ENCODE data around the gene TNK2.

The TNK2 gene

GRCh38 chr3:195899701-195900435, 8.5 kb downstream of the TNK2 start:
- DNase-seq (ENCODE audit: low read depth in 3 of 3) = no peak

DNA sequence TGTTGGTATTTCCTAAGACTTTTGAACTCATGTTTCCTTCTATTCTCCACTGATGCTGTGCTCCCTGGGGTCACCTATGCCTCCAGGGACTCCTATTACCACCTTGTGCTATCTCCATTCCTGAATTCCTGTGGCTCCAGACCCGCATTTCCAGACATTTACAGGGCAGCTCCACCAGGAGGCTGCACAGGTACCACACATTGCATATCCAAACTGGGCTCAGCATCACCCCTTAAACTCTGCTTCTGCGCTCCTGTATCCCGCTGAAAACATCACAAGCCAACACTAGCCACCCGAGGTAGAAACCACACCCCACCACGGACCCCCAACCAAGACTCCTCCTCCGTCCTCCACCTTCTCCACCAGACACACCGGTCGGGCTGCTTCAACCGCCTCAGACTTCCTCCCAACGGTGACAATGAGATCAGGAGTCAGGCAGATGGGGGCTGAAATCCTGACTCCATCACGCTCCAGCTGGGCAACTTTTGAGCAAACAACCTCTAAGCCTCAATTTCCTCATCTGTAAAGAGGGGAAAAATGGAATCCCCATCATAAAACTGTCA, 10.4 kb downstream of the TNK2 start:
- DNase-seq (ENCODE audit: low read depth in 3 of 3) = no peak

DNA sequence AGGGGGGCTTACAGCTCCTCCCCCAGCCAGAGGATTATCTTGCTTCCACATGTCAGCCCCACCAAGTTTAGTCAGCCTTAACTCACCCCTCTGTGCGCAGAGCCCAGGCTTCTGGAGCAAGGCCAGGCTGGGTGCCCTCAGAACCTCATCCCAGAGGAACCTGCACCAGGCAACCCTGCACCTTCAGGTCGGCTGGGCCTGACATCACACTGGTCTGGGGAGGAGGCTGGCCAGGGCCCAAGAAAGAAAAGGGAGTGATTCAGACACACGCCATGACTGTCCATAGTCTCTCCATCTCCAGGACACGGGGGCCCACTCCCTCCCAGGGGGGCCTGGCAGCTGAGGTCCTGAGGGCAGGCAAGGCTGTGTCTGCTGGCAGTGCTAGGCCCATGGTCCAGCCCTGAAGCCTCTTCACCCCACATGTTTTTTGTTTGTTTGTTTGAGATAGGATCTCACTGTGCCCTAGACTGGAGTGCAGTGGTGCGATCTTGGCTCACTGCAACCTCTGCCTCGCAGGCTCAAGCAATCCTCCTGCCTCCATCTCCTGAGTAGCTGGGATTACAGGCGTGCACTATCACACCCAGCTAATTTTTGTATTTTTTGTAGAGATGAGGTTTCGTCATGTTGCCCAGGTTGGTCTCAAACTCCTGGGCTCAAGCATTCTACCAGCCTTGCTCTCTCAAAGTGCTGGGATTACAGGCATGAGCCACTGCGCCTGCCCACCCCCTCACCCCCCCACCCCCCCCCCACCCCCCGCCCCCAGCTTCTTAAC, 11.1 kb downstream of the TNK2 start:
- no peak for DNase-seq (ENCODE audit: low read depth in 3 of 3)

GRCh38 chr3:195896361-195897080, 11.8 kb downstream of the TNK2 start:
- no peak for DNase-seq (ENCODE audit: low read depth in 3 of 3)

DNA sequence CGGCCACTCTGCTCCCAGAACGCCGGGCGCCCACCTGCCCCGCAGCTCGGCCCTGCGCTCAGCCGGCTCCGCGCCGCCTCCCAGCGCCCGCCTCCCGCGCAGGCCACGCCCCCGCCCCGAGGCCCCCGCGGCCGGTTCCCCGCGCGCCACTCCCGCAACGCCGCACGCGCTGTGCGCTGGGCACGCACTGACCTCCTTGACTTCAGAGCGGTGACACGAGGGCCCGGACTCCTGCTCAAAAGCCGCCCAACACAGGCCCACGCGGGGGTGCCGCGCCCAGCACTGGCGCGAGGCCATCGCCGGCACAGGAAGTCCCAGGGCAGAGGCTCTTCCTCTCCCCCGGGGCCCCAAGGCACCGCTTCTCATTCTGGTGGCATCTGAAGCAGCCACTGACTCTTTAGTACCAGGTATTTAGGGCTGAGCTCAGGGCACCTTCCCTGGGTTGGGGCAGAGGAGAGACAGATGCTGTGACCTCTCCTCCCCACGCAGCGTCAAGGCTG, 12.4 kb downstream of the TNK2 start:
- DNase-seq (ENCODE audit: low read depth in 3 of 3) = peak in 2 of 3 experiments; percentile 35 to 63

DNA sequence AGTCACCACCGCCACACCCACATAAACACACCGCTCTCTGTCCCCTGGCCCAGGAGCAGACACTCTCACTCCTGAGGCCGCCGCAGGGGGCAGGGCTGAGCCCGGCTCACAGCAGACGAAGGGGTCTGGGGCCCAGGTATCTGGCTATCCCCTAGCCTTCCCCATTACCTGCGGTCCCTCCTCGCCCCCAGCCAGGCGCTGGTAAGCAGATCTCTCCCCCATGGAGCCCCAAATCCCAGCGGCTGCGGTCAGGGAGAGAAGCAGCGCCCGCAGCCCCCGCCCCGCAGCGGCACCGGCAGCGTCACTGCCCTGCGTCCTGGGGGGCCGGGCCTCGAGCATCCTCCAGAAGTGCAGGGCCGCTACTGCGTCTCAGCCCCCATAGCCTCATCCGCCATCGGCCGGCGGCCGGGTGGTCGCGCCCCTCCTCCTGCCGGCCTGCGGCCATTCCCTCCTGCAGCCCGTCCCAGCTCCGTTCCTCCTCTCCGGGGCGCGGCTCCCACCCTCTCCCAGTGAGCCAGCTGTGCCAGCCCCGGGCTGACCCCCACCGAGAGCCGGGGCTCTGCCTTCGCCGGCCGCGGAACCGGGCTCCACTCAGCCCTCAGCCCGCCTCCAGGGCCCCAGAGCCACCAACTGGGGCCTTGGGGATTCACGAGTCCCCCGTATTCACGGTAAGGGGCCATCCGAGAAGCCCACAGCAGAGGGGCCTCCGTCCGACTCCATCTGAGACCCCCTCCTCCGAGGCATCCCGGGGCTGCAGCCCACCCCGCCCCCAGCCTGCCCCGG, 13.1 kb downstream of the TNK2 start:
- peak in 2 of 3 experiments; percentile 33 to 55 for DNase-seq (ENCODE audit: low read depth in 3 of 3)

- DNase-seq (ENCODE audit: low read depth in 3 of 3) = no peak
Measured at GRCh38 chr3:195893916-195894465, 14.4 kb downstream of the TNK2 start.

DNA sequence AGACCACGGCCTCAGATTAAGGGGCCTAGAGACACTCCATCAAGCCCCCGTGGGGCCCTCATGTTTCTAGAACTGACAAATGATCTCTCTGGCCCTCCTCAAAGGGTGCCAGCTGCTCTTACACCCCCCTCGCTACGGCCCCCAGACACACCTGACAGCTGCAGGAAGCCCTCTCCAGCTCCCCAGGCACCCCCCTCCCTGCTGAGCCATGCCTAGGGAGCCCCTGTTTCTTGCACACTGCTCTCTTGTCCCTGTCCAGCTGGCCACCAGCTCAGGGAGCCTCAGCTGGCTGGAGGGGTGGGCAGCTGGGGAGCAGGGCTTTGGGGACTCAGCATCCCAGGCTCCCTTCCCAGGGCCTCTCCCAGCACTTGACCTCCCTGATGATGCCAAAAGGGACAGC, 14.8 kb downstream of the TNK2 start:
- no peak for DNase-seq (ENCODE audit: low read depth in 3 of 3)

DNA sequence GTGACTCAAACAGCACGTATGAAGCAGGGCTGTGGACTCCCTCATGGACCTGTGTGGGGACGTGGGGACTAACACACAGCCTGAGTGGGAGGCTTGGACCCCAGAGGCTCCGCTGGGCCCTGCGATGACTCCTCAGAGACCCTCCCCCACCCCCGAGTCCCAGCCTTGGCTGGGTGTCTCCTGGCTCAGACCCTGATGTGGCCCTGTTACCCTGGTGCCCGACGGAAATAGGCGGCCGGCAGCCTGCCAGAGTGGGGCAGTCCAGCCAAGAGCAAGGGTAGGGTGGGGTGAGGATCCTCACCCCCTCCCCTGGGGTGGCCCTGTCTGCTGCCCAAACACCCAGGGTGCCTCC, 15.3 kb downstream of the TNK2 start:
- no peak for DNase-seq (ENCODE audit: low read depth in 3 of 3)

DNA sequence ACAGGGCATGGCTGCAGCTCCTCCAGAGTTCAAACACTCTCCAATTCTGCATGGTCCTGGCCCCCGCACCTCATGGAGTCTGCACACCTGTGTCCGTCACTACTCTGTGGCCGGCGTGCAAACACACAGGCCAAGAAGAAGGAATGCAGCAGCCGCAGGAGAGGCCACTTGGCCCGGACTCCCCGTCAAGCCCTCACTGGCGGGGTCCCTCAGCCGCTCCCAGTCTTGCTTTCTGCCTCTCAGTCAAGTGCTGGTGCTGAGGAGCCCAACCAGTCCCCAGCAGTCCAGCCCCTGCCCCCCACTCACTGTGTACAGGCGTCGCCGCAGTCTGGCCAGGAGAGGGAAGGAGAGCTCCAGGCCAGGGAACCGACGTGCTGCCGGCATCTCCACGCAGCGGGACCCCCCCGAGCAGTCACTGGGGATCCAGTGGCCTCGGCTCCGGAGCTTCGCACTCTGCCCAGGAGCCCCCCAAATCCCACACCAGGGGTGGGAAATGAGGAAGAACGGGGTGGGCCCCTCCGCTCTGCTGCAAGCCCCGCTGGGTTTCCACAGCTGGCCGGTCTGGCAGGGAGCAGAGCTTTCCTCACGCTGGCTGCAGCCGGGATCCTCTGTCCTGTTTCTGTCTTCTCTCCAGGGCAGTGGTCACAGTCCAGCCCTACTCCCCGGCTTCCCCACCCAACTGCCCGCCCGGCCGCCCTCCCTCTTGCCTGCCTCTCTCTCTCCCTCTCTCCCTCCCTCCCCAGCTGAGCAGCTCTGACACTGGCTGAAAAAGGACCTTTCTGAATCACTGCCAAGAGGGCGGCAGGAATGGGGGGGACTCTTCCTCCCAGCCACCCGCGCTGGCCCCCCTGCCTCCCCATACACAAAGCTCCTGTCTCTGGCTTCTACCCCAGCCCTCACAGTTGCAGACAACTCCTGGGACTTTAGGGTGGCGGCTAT, 16.0 kb downstream of the TNK2 start:
- DNase-seq (ENCODE audit: low read depth in 3 of 3) = no peak

- no peak for DNase-seq (ENCODE audit: low read depth in 3 of 3)
Measured at GRCh38 chr3:195891431-195892104, 16.8 kb downstream of the TNK2 start.

GRCh38 chr3:195889870-195890295, 18.5 kb downstream of the TNK2 start:
- no peak for DNase-seq (ENCODE audit: low read depth in 3 of 3)

DNA sequence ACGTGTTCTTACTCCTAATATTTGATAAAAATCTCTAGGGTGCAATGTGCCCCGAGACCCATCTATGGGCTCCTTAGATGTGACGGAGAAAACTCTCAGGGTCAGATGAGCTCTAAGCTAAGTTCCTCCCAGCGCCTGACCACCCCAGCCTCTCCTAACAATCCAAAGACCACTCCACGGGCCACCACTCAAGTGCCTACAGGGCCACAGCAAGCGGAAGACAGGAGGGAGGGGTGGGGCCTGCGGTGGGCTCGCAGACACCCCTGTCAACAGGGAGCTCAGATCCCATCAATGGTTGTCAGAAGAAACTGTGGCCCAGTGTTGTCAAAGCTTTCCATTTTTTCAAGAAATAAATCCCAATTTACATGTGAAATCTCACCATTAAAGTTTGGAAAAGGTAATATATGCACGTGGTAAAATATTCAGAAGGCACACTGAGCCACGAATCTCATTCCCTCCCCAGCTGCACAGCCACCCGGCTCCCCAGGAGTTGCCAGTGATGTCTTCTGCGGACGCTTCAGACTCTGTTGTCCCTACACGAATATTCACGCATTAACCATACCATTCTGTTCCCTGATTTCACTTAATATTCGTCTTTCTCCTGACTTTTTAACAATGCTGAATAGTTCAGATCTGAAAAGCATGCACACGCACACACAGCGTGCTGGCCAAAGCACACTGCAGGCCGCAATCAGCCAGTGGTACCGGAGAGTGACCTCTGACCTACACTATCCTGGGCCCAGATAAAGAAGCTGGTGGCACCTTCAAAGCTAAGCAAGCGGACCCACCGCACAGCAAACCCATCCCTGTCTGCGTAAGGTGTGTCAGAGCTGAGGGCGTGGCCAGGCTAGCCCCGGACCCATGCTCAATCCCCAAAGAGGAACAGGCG, 19.1 kb downstream of the TNK2 start:
- DNase-seq (ENCODE audit: low read depth in 3 of 3) = no peak

GRCh38 chr3:195888311-195888761, 20.0 kb downstream of the TNK2 start:
- DNase-seq (ENCODE audit: low read depth in 3 of 3) = no peak

DNA sequence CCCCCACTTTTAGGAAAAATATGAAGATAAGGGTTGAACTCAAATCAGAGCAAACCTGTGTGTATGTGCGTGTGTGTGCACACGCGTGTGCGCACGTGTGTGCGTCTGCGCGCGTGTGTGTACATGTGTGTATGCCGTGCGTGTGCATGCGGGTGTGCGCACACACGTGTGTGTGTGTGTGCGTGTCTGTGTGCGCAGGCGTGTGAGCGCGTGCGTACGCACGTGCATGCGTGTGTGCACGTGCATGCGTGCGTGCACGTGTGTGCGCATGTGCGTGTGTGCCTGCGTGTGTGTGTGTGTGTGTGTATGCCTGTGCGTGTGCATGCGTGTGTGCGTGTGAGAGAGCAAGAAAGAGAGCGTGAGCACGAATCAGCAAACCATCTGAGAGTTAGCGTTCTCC, 20.7 kb downstream of the TNK2 start:
- DNase-seq (ENCODE audit: low read depth in 3 of 3) = no peak

DNA sequence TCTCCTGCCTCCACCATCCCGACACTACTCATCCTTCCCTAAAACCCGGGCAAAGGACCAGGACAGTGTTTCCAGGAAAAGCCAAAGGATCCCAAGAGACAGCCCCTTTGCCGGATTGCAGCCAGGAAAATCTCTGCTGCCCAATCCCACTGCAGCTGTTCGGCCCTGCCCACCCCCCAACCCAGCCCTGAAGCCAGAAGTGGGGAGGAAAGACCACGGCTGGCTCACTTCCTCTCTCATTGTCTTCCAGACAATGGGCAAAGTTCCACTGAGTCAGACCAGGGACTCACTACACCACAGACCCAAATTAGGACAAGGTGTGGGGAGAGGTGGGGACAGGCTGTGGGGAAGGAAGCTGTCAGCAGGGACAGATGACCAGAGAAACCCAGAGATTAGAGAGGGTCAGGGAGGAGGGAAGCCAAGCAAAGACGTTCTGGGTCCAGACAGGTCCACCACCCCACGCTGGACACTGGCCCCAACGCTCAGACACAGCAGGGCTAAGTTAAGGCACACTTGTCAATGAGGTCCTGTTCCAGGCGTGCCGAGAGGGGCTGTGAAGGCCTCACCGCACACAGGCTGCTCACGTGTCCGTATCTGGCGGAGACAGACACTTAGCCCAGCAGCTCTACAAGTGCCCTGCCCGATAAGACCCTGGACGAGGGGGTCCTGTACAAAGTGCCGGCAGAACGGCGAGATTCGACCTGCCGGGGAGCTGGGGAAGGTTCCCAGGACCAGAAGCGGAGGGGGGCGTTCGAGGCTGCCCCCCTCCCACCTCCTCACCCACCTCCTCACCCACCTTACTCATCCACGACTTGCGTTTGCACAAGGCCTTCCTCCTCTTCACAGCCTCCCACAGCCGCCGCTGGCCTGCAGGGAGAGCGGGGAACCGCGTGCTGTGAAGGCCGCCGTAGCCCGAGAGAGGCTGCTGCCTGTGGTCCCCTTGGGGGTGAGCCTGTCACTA, 21.9 kb downstream of the TNK2 start:
- DNase-seq (ENCODE audit: low read depth in 3 of 3) = no peak

All from stimulated activated CD4-positive, alpha-beta T cell treated with anti-CD3 and anti-CD28 coated beads, TNF-alpha, amount 100 ng/mL, for 4 hours (primary cell).